ENCODE data around the gene IQSEC1.

DNA sequence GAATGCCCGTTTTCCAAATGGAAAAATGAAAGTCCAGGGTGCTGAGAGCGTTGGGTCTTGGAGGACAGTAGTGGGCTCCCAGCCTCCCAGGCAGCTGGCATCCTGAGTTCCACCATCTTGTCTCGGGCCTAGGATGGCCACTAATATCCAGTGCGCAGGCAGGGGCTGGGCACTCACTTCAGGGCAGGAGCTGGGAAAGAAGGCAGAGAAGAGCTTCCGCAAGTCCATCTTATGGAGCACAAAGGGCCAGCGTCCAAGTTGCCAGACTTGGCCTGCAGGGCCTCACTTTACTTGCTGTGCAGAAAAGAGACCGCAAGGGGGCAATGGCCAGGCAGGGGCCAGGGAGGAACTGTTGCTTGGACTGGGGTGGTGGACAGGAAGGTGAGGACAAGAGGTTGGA is 46.1 kb downstream of the IQSEC1 start:
- TF ChIP-seq CTCF (IDR thresholded peaks at IDR 0.05) (no peak), POLR2A (IDR thresholded peaks at IDR 0.05) (no peak)

All from lower leg skin (tissue), 3 donors.